NOMO-1 (cell line): ENCODE measurements around the gene CRLF2.
"Not testable (repeated sequence)": the region's sequence is repeated elsewhere in the genome, so short reads cannot be mapped to it uniquely, and the experiment has no call there.

Source experiments
- DNase-seq, 2 experiments: peaks; one replicate each; lab custom pipeline; 2025; ENCODE audit not compliant: unreplicated experiment in 2 of 2; lab: John Stamatoyannopoulos, UW

CRLF2 gene

DNA sequence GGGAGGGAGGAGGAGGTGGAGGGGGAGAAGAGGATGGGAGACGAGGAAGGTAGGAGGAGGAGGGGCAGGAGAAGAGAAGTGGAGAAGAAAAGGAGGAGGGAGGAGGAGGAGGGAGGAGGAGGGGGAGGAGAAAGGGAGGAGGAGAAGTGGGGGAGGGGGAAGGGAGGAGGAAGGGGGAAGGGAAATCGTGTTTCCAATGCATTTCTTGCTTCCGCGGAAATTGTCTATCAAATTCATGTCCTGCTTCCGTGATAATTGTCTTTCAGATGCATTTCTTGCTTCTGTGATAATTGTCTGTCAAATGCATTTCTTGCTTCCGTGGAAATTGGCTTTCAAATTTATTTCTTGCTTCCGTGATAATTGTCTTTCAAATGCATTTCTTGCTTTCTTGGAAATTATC lies 43.3 kb downstream of the CRLF2 start:
- DNase-seq, result no peak

DNA sequence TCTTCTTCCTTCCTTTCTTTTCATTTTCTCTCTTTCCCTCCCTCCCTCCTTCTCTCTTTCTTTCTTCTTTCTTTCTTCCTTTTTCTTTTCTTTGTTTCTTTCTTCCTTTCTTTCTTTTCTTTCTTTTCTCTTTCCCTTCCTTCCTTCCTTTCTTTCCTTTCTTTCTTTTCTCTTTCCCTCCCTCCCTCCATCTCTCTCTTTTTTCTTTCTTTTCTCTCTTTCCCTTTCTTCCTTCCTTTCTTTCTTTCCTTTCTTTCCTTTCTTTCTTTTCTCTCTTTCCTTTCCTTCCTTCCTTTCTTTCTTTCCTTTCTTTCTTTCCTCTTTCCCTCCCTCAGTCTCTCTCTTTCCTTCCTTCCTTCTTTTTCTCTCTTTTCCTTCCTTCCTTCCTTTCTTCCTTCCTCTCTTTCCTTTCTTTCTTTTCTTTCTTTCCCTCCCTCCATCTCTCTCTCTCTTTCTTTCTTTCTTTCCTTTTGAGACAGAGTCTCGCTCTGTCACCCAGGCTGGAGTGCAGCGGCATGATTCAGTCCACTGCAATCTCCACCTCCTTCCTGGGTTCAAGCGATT lies 44.4 kb downstream of the CRLF2 start:
- DNase-seq, result no peak

DNA sequence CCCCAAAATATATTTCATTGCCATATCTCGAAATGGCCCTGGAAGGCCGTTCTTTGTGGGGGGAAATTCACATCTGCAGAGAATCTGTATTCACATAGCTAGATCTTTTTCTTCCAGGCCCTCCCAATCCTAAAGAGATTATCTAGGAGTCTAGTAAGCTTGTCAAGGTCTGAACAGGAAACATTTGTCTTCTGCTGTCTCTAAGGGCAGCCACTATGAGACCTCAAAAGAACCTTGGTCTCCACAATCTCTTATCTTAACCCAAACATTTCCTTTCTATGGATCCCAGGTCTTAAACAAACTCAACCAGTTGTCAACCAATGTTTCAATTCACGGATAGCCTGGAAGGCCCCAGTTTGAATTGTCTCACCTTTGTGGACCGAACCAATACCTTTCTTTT lies 45.0 kb downstream of the CRLF2 start:
- no peak for DNase-seq

DNA sequence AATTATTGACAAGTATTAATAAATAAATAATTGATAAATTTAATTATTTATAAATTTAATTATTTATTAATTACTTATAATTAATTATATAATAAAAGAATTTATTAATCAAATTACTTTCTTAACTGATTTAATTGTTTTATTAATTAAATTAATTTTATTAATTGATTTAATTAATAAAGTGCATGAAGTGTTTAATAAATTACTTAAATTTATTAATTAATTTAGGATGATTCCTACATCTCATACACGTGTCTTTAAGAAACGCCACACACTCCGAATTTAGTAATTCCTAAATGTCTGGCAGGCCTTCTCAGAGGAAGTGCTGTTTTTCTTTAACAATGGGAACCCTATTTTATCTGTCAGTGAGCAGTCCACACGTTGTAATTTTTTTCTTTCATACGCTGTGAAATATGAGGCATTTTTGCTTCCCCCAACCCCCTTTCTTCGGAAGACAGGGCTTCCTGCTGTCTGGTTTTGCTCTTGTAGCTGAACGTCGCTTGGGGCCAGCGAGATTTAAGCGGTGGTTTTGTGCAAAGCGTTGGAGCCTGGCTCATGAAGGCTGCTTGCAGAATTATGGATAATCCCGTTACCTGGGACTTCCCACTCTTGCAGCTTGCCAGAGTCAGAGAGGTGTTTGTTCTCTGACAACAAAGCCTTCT lies 46.8 kb downstream of the CRLF2 start:
- DNase-seq, result no peak

DNA sequence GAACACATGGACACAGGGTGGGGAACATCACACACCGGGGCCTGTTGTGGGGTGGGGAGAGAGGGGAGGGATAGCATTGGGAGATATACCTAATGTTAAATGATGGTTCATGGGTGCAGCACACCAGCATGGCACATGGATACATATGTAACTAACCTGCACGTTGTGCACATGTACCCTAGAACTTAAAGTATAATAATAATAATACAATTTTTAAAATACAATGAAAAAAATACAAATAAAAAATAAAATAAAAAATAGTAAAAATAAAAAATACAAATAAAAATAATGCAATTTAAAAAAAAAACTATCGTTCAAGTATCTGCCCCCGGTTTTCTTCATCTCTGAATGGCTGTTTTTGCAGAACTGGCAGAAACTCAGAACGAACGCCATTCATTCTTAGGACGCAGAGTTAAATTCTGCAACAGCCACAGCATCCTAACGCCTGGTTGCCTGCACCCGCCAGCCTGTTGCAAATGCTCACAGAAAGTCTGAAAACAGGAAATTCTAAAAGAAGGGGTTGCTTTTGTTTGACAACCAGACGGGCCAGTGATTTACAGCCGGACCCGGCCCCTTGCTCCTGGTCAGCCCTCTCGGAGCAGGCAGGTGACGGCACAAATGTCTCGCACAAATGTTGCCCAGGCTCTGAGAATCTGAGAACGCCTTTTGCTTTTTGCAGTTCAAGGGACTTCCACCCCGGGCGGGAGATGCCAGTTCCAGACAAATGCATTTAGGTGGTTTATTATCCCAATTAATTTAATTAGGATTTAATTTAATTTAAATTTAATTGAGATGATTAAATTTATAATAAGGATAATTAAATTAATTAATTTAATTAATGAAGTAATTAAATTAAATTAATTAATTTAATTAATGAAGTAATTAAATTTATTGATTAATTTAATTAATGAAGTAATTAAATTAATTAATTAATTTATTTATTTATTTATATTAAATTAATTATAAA lies 47.8 kb downstream of the CRLF2 start:
- no peak for DNase-seq

DNA sequence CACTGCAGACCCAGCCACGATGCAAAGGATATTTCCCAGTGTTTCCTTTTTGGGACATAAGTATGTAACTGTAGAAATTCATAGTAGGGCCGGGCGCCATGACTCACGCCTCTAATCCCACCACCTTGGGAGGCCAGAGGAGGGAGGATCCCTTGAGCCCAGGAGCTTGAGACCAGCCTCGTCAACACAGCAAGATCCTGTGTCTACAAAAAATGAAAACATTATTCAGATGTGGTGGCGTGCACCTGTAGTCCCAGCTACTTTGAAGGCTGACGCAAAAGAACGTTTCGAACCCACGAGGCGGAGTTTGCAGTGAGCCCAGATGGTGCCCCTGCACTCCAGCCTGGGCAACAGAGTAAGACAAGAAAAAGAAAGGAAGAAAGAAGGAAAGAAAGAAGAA lies 49.2 kb downstream of the CRLF2 start:
- no peak for DNase-seq

DNA sequence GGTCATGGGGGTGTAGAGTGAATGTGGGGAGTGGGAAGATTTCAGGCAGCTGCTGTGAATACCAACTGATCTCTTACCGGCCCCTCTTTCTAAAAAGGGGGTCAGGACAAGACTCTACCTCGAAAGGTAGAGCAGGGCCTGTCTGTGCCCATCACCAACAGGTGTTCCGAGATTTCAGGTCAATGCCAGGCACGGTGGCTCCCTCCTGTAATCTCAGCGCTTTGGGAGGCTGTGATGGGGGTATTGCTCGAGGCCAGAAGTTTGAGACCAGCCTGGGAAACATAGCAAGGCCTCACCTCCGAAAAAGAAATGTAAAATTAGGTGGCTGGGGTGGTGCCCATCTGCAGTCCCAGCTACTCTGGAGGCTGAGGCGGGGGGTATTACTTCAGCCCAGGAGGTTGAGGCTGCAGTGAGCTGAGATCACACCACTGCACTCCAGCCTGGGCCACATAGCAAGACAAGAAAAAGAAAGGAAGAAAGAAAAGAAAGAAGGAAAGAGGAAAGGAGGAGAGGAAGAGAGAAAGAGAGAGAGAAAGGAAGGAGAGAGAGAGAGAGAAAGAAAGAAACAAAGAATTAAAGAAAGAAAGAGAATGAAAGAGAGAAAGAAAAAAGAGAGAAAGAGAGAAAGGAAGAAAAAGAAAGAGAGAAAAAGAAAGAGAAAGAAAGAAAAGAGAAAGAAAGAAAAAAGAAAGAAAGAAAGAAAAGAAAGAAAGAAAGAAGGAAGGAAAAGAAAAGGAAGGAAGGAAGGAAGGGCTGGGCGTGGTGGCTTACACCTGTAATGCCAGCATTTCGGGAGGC lies 50.1 kb downstream of the CRLF2 start:
- DNase-seq, result no peak

DNA sequence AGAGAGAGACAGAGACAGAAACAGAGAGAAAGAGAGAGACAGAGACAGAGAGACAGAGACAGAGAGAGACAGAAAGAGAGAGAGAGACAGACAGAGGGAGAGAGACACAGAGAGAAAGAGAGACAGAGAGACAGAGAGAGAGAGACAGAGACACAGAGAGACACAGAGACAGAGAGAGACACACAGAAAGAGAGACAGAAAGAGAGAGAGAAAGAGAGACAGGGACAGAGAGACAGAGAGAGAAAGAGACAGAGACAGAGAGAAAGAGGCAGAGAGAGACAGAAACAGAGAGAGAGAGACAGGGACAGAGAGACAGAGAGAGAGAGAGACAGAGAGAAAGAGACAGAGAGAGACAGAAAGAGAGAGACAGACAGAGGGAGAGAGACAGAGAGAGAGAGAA lies 52.9 kb downstream of the CRLF2 start:
- no peak for DNase-seq

DNA sequence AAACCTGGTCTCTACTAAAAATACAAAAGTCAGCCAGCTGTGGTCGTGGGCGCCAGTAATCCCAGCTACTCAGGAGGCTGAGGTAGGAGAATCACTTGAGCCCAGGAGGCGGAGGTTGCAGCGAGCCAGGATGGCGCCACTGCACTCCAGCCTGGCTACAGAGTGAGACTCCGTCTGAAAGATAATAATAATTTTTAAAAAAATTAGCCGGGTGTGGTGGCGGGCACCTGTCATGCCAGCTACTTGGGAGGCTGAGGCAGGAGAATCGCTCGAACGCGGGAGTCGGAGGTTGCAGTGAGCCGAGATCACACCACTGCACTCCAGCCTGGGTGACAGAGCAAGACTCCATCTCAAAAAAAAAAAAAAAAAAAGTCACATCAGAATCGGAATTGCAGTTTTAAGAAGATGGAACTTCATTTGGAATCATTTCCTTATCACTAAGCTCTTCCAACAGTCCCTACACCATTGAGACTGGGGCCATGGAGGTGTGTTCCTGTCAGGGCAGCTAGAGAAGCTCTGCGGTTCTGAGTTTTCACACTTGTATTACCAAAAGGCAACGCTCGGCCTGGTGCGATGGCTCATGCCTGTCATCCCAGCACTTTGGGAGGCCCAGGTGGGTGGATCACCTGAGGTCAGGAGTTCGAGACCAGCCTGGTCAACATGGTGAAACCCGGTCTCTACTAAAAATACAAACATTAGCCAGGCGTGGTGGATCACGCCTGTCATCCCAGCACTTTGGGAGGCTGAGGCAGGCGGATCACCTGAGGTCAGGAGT lies 55.6 kb downstream of the CRLF2 start:
- not testable (repeated sequence) for DNase-seq

DNA sequence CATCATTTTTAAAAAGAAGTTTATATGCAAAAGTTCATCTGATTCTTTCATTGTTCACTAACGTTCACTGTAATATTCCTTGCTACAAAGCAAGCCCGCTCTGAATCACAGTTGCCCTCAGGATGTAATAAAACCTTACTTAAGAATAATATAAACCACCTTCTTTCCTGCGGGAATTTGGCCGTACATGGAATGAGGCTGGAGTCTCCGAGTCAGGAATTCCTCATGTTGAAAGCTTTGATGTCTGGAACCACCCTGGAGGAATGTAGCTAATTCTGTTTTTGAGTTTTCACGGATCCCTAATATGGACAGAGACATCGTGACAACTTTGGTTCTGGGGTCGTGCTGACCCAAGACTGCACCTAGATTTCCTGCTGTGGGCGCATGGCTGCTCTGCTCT lies 58.5 kb downstream of the CRLF2 start:
- DNase-seq, result no peak

DNA sequence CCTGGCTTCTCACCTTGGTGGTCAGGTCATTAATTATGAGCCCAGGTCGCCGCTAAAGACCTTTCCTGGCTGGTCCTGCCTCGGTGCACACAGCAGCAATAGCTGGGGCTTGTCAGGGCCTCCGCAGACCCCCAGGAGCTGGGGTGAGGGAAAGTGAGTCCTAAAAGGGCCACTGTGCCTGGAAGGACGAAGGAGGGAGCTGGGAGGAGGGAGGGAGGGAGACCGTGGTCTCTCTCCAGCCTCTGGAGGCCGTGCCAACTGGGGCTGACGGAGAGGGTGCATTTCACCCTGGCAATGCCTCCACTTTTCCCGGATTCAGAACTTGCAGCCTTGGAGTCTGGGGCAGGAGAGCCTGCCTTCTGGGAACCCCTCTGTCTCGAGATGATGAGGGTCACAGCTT lies 60.4 kb downstream of the CRLF2 start:
- no peak for DNase-seq

DNA sequence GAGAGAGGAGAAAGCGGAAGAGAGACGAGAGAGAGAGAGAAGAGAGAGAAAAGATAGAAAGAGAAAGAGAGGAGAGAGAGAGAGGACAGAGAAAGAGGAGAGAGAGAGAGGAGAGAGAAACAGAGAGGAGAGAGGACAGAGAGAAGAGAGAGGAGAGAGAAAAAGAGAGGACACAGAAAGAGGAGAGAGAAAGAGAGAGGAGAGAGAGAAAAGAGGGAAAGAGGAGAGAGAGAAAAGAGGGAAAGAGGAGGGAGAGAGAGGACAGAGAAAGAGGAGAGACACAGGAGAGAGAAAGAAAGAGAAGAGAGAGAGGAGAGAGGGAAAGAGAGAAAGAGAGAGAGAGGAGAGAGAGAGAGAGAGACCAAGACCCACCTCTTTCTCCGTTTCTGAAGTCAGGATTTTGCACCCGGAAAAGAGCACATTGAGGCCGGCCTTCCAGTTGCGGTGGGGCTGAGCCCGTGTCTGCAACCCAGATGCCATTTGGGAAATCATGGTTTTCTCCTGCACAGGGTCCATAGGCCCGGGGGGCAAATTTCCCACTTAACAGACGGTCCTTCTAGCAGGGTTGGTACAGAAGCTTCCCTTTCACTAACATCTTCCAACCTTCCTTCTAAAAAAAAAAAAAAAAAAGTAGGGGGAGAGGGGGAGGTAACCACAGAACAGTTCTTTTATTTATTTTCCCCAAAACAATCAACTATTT lies 60.9 kb downstream of the CRLF2 start:
- no peak for DNase-seq

DNA sequence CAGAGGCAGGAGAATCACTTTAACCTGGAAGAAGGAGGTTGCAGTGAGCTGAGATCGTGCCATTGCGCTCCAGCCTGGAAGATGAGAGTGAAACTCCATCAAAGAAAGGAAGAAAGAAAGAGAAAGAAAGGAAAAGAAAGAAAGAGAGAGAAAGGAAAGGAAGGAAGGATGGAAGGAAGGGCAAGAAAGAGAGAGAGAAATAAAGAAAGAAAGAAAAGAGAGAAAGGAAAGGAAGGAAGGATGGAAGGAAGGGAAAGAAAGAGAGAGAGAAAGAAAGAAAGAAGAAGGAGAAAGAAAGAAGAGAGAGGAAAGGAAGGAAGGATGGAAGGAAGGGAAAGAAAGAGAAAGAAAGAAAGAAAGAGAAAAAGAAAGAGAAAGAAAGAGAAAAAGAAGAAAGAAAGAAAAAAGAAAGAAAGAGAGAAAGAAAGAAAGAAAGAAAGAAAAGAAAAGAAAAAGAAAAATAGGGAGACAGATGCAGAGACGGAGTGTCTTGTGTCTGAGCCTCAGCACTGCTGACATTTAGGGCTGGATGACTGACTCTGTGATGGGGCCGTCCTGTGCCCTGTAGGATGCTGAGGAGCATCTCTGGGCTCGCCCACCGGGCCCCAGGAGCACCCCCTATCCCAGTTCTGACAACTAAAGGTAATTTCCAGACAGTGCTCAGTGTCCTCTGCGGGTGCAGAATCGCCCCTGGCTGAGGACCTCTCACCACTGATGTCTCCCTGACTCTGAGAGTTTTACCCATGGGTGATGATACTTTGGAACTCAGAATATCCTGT lies 61.7 kb downstream of the CRLF2 start:
- DNase-seq, result no peak

DNA sequence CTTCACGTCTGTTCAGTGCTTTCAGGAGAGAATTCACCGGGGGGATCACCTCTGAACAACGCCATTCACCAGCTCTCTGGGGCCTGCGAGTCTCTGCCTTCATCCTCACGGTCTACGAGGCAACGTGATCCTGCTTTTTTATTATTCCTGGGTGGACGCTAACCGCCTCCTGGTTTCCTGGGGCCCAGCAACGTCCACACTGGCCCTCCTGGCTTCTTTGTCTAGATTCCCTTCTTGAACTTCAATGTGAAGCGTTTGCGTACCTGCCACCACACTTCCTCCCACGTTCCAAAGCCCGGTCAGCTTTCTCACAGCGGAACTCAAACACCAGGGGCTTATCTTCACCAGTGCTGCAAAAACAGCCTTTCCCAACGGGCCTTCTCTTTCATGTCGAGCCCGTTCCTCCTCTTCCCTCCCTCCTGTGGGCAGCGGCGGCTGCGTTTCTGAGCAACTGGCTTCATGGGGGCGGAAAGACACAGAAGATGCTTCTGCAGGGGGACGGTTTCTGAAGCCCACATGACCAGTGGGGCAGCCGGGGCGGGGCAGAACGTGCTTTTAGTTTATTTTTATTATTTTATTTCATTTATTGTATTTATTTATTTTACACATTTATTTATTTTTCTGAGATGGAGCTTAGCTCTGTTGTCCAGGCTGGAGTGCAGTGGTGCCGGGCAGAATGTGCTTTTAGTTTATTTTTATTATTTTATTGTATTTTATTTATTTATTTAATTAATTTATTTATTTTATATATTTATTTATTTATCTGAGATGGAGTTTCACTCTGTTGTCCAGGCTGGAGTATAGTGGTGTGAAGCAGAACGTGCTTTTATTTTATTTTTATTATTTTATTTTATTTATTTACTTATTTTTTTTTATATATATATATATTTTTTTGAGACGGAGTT lies 64.6 kb downstream of the CRLF2 start:
- no peak for DNase-seq

DNA sequence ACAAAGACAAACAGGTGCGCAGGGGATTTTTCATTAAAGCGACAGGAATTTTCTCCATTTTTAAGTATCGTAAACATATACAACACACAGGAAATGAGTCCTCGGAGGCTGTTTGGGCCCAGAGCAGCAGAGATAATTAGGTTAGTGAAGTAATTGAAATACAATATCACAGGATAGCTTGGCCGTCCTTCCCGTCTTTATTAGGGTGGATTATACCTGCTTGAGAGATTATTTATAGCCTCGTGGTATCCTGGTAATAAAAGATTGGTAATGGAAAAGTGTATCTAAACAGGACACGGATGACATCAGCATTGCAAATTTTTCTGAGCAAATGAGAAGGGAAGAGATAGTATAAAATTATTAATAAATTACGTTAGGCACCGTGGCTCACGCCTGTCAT lies 68.2 kb downstream of the CRLF2 start:
- no peak for DNase-seq
